GM23338 (cell line): Measurements from ENCODE around the gene COLEC12.

Experiments
- CREB1 ChIP-seq: fragments of 250-450 bp; sonication (Bioruptor Pico); IDR thresholded peaks from 2 replicates; pipeline ENCODE4 v1.5.0; 2020; ENCODE audit warnings: low read depth, mild to moderate bottlenecking, moderate library complexity
- CTCF ChIP-seq, 2 experiments: fragments of 200-600 bp in 1 of 2; sonication (generic) in 1 of 2; conservative IDR thresholded peaks; 2 replicates each; pipeline versions ENCODE4 v1.5.1 to v1.6.1; 2016 to 2017; ENCODE audit warnings: antibody characterized with exemption in 2 of 2, low read depth in 2 of 2, mild to moderate bottlenecking in 2 of 2, moderate library complexity in 1 of 2
- ETS1 ChIP-seq: IDR thresholded peaks from 2 replicates; pipeline ENCODE4 v1.6.1; 2016; ENCODE audit warnings: antibody characterized with exemption
- EZH2 ChIP-seq: fragments of 200-600 bp; sonication (generic); IDR thresholded peaks from one replicate; pipeline ENCODE4 v1.8.0; 2017; ENCODE audit warnings: antibody characterized with exemption, mild to moderate bottlenecking, low read depth; ENCODE audit not compliant: unreplicated experiment
- ZNF114 ChIP-seq: fragments of 250-450 bp; sonication (Bioruptor Pico); IDR thresholded peaks from 2 replicates; pipeline ENCODE4 v1.5.0; 2020; ENCODE audit warnings: mild to moderate bottlenecking, moderate library complexity

- TF ChIP-seq CTCF (conservative IDR thresholded peaks at IDR 0.05; ENCODE audit: low read depth in 2 of 2): no peak
- no peak for TF ChIP-seq ZNF114 (CRISPR knock-in tag)
- TF ChIP-seq EZH2: no peak
- TF ChIP-seq CREB1: no peak
- TF ChIP-seq ETS1: no peak
Measured at GRCh38 chr18:369224-370015, 131.1 kb downstream of the COLEC12 start.
